Adipocyte (in vitro differentiated cells): ENCODE measurements around the gene AHRR.
"Not testable (repeated sequence)": the region's sequence is repeated elsewhere in the genome, so short reads cannot be mapped to it uniquely, and the experiment has no call there.

Source experiments
- DNase-seq: peaks from one replicate; pipeline ENCODE4 v3.0.0-alpha.2; 2015; ENCODE audit warnings: low read depth
- H3K27me3 ChIP-seq: replicated peaks from 2 replicates; pipeline ENCODE4 v1.7.0; 2013; ENCODE audit warnings: mild to moderate bottlenecking, low read length, moderate library complexity; ENCODE audit not compliant: control insufficient read depth, insufficient read depth
- H3K36me3 ChIP-seq: 2 replicates; pipeline ENCODE4 v1.7.0; 2013; ENCODE audit warnings: low read length, mild to moderate bottlenecking, moderate library complexity; ENCODE audit not compliant: control insufficient read depth, insufficient read depth, severe bottlenecking
- H3K4me1 ChIP-seq: 2 replicates; pipeline ENCODE4 v1.7.0; 2013; ENCODE audit warnings: mild to moderate bottlenecking, low read length, moderate library complexity; ENCODE audit not compliant: control insufficient read depth, insufficient read depth
- H3K4me3 ChIP-seq: 2 replicates; pipeline ENCODE4 v1.7.0; 2013; ENCODE audit warnings: mild to moderate bottlenecking, low read length, moderate library complexity
- H3K9ac ChIP-seq: 2 replicates; pipeline ENCODE4 v1.7.0; 2013; ENCODE audit warnings: mild to moderate bottlenecking, low read length, moderate library complexity
- H3K9me3 ChIP-seq: 2 replicates; pipeline ENCODE4 v1.7.0; 2013; ENCODE audit warnings: mild to moderate bottlenecking, low read length, moderate library complexity; ENCODE audit not compliant: control insufficient read depth

The AHRR gene

DNA sequence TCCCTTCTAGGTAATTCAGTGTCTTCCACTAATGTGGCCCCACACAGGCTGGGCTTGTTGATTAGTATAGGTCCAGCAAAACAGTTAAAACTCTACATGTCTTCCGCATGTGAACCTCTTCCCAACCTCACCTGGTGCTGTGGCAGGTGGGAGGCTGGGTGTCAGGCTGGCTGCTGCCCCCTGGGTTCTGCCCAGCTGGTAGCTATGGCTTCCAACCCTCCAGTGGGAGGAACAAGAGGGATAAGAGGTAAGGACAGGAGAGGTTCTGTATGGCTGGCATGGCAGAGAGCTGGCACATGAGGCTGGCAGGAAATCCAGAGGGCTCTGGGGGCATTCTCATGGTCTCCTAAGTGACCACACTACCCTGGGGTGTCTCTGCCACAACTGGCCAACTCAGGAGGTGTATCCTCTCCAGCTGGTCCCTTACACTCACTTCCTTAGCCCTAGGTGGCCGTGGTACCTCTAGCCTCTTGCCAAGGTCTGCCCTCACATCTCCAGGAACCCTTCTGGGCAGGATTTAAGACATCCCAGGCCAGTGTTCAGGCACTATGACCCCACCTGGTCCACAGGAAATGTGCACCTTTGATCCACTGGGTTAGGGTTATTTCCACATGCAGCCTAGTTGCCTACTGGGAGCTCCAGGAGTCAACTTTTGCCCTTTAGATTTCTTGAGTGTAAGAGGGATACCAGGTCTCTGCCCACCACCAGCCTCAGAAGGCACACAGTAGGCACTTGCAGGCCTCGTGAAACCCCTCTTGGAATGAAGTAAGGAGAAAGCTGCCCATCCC, 41.7 kb downstream of the AHRR start:
- no peak for DNase-seq
- Histone ChIP-seq H3K9me3 (peaks cover 30% of the 10 kb centered on the region), H3K36me3 (peaks cover 10% of the 10 kb centered on the region), H3K9ac (no peak overlapping the region), H3K4me1 (no peaks in the 10 kb centered on the region), H3K27me3 (no peaks in the 10 kb centered on the region), H3K4me3 (no peak overlapping the region)

GRCh38 chr5:364497-364896, 43.0 kb downstream of the AHRR start:
- no peak overlapping the region for H3K4me3 ChIP-seq
- peaks cover 8% of the 10 kb centered on the region for H3K36me3 ChIP-seq
- H3K9ac ChIP-seq, result no peak overlapping the region
- no peaks in the 10 kb centered on the region for H3K27me3 ChIP-seq
- peaks cover 3% of the 10 kb centered on the region for H3K4me1 ChIP-seq
- peaks cover 30% of the 10 kb centered on the region for H3K9me3 ChIP-seq
- DNase-seq, result no peak

- H3K4me3 ChIP-seq, result no peak overlapping the region
- no peak overlapping the region for H3K9ac ChIP-seq
- DNase-seq, result no peak
- peaks cover 30% of the 10 kb centered on the region for H3K9me3 ChIP-seq
- peaks cover 6% of the 10 kb centered on the region for H3K36me3 ChIP-seq
- H3K4me1 ChIP-seq, result peaks cover 7% of the 10 kb centered on the region
- H3K27me3 ChIP-seq, result no peaks in the 10 kb centered on the region
Measured at GRCh38 chr5:366541-367357, 45.2 kb downstream of the AHRR start.

DNA sequence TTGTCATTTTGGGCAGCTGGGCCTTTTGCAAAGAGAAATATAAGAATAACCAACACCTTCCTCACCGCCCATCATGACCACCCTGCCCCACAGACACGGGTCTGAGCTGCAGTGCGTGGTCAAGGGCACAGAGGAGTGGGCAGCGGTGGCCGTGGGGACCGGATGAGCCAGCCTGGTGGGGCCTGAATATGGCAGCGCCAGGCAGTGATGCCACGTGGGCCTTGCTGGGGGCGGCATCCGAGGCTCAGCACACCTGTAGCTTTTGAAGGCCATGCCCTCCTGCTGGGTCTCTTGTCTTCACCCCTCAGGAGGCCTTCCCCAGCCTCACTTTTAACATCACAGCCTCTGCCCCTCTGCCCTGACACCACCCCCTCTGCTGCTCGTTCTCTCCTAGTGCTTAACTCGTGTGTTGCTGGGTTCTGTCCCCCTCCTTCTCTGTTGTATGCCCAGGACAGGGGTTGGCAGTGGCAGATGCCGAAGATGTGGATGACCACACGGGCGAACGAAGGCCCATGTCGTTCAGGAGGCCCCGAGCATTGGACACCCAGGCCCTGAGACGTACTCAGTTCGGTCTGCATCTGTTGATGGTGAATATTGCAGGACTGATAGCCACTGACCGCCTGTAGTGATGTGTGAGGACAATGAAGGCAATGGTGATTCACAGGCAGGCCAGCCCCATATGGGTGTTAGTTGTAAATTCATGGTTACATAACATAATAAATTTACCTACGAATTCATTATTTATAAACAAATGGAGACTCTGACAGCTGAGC, 46.0 kb downstream of the AHRR start:
- H3K4me3 ChIP-seq, result no peak overlapping the region
- H3K36me3 ChIP-seq, result peaks cover 6% of the 10 kb centered on the region
- DNase-seq, result no peak
- H3K27me3 ChIP-seq, result no peaks in the 10 kb centered on the region
- H3K9ac ChIP-seq, result no peak overlapping the region
- H3K4me1 ChIP-seq, result peaks cover 7% of the 10 kb centered on the region
- peaks cover 30% of the 10 kb centered on the region for H3K9me3 ChIP-seq

DNA sequence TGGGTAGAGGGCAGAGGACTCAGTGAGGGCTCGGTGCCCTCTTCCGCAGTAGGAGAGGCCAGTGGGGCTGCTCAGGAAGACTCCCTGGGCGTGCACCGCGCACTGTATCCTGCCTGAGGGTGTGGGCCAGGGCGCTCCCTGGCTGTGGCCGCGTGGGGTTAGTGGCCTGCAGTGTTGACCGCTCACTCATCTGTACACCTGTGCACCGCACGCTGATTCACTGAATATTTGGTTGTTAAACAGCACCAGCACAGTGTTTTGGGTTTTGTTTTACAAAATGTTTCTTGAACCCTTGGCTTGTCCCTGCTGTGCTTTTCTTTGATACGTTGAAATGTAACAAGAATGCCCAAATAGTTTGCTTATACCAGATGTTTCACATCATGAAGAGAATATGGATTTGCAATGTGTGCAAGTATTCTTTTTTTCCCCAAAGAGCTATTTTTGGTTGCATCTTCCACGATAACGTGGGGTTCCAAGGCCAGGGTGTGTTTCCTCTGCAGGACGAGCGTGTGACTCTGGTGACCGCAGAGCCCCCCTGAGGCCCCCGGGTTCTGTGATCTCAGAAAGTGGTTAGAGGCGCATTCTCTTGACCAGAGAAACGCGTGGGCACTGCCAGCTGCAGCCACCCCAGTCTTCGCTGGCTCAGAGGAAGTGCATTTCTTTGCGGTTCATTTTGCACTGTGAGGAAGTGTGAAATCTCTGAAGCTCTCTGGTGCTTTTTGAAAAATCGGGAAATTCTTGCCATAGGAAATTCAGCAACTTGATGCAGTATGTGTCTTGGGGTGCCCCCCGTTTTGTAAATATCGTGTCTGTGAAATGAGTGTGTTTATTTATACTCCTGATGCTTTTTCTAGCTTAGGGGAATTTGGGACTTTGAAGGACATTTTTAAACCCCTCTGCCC, 46.9 kb downstream of the AHRR start:
- Histone ChIP-seq H3K9me3 (peaks cover 29% of the 10 kb centered on the region), H3K9ac (peak overlapping the region; percentile 32), H3K36me3 (peaks cover 4% of the 10 kb centered on the region), H3K27me3 (no peaks in the 10 kb centered on the region), H3K4me1 (peaks cover 14% of the 10 kb centered on the region), H3K4me3 (no peak overlapping the region)
- DNase-seq, result peak; percentile 91

DNA sequence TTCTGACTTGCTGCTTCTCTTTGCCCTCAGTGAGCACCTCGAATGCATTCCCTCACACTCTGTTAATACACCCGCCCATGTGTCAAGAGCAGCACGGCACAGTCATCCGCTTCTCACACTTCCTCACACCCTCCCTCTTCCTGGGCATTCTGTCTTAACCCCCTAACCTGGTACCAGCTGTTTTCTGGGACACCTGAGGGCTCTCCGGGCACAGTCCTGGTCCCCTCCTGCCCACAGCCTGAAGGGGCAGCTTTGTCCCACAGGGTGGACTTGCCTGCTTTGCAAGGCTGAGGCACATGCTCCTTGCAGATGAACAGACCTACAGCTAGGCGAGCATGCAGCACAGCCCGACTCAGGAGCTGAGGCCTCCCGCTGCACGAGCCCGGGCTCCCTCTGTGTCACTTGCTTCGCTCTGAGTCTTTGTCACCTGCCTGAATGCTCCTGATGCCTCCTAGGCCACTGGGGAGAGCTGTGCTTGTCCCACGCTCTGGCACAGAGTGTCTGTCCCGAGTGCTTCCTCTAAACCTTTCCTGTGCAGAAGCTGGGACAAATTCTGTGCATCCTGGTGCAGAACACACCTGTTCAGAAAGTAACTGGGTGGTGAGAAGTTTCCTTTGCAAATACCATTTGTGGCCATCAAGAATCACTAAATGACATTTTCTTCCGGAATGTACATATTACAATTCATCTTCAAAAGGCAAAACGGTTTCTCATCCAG, 47.8 kb downstream of the AHRR start:
- peaks cover 16% of the 10 kb centered on the region for H3K4me1 ChIP-seq
- H3K36me3 ChIP-seq, result peaks cover 4% of the 10 kb centered on the region
- peak overlapping the region; percentile 32 for H3K9ac ChIP-seq
- no peak overlapping the region for H3K4me3 ChIP-seq
- no peaks in the 10 kb centered on the region for H3K27me3 ChIP-seq
- peak; percentile 45 for DNase-seq
- peaks cover 22% of the 10 kb centered on the region for H3K9me3 ChIP-seq

DNA sequence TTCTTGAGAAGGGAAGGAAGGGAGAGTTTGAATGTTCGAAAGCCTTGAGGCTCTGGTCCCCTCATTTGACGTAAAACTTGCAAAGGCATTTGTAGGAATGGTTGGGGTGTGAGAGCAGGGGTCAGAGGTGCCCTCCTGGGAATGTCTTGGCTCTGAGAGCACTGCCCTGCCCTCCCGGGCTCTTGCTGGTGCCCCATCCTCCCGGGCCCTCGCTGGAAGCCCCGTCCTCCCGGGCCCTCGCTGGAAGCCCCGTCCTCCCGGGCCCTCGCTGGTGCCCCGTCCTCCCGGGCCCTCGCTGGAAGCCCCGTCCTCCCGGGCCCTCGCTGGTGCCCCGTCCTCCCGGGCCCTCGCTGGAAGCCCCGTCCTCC, 48.3 kb downstream of the AHRR start:
- H3K27me3 ChIP-seq, H3K4me3 ChIP-seq, H3K9ac ChIP-seq, H3K36me3 ChIP-seq, DNase-seq: not testable (repeated sequence)
- Histone ChIP-seq H3K9me3 (peaks cover 17% of the 10 kb centered on the region), H3K4me1 (peaks cover 21% of the 10 kb centered on the region)

DNA sequence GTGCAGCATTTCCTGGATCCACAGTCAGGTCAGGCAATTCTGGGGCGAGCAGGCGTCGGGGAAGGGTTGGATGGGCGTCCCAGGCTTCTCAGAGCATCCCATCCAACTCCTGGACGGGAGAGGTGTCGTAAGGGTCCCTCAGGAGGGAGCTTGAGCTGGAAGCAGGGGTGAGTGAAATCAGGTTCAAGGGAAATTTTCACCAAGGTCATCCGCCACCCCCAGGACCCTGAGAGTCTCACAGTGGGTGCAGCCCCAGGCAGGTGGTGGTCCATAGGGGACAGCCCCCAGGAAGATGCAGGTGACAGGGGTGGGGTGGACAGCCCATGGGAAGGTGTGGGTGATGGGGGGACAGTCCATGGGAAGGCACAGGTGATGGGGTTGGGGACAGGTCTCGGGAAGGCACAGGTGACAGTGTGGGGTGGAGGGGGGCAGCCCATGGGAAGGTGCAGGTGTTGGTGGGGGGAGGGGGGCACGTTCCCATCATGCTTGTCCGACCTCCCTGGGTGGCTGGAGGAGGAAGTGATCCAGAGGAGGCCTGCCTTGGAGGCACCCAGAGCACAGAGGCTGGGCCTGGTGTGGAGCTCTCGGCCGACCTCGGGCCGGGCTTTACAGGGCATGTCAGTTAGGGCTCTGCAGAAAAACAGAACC, 48.9 kb downstream of the AHRR start:
- no peak overlapping the region for H3K4me3 ChIP-seq
- peaks cover 4% of the 10 kb centered on the region for H3K36me3 ChIP-seq
- no peak for DNase-seq
- H3K4me1 ChIP-seq, result peaks cover 21% of the 10 kb centered on the region
- H3K27me3 ChIP-seq, result no peaks in the 10 kb centered on the region
- H3K9ac ChIP-seq, result no peak overlapping the region
- H3K9me3 ChIP-seq, result peaks cover 11% of the 10 kb centered on the region

- peaks cover 3% of the 10 kb centered on the region for H3K9me3 ChIP-seq
- H3K27me3 ChIP-seq, result no peaks in the 10 kb centered on the region
- no peak overlapping the region for H3K9ac ChIP-seq
- peaks cover 21% of the 10 kb centered on the region for H3K4me1 ChIP-seq
- no peak for DNase-seq
- peaks cover 4% of the 10 kb centered on the region for H3K36me3 ChIP-seq
- no peak overlapping the region for H3K4me3 ChIP-seq
Measured at GRCh38 chr5:370959-371810, 49.7 kb downstream of the AHRR start.
